SK-MEL-5 (cell line): ENCODE data around the gene CELA3B. TPM values are rescaled to one million over a fixed set of nuclear protein-coding genes. Genes with fewer than 3 reads are reported as not detected.
A peak's percentile ranks its signal among the peaks of the same experiment; 100 is the strongest.
"Not testable (repeated sequence)": the region's sequence is repeated elsewhere in the genome, so short reads cannot be mapped to it uniquely, and the experiment has no call there.

Experiments used
- DNase-seq: peaks from one replicate; pipeline ENCODE4 v3.0.0-alpha.2; 2016; ENCODE audit warnings: low read depth, low spot score
- in situ Hi-C: cut with HindIII; loops from 2 replicates; pipeline ENCODE4 v1.10.0; 2016; ENCODE audit warnings: low sequenced_read_pairs, high pct_unique_total_duplicates, low pct_unique_long_range_greater_than_20kb
- total RNA-seq: library from RNA; depleted of rRNA; stranded (reverse); fragments of >200 nt; shearing (Covaris generic); gene quantifications from 2 replicates; pipeline ENCODE4 v1.2.3, GENCODE V29; 2014

The CELA3B gene
- total RNA-seq, 1 experiment from 2014 or later = not detected

GRCh38 chr1:21940492-21940891, 36.3 kb upstream of the CELA3B start:
- in situ Hi-C loops = no loop called here
- DNase-seq = no peak

GRCh38 chr1:21941370-21941769, 35.5 kb upstream of the CELA3B start:
- no peak for DNase-seq

GRCh38 chr1:21942464-21942863, 34.4 kb upstream of the CELA3B start:
- in situ Hi-C loops = no loop called here
- no peak for DNase-seq

More at GRCh38 chr1:21941370-21941769, 35.5 kb upstream of the CELA3B start:
- in situ Hi-C loops = no loop called here

- in situ Hi-C loops, DNase-seq: not testable (repeated sequence)
Measured at GRCh38 chr1:21942959-21943640, 33.7 kb upstream of the CELA3B start.

GRCh38 chr1:21944733-21945073, 32.1 kb upstream of the CELA3B start:
- in situ Hi-C loops = no loop called here

GRCh38 chr1:21946836-21947587, 29.8 kb upstream of the CELA3B start:
- in situ Hi-C loops = no loop called here
- no peak for DNase-seq

More at GRCh38 chr1:21944733-21945073, 32.1 kb upstream of the CELA3B start:
- no peak for DNase-seq

- in situ Hi-C loops = no loop called here
- no peak for DNase-seq
Measured at GRCh38 chr1:21950734-21951133, 26.1 kb upstream of the CELA3B start.

- DNase-seq = no peak
- in situ Hi-C loops = no loop called here
Measured at GRCh38 chr1:21951226-21951870, 25.5 kb upstream of the CELA3B start.

- in situ Hi-C loops = no loop called here
- no peak for DNase-seq
Measured at GRCh38 chr1:21952786-21953520, 23.9 kb upstream of the CELA3B start.

- DNase-seq = no peak
- in situ Hi-C loops = no loop called here
Measured at GRCh38 chr1:21955058-21955457, 21.8 kb upstream of the CELA3B start.

- in situ Hi-C loops = no loop called here
- no peak for DNase-seq
Measured at GRCh38 chr1:21955501-21956281, 21.1 kb upstream of the CELA3B start.

- DNase-seq = no peak
- in situ Hi-C loops = no loop called here
Measured at GRCh38 chr1:21956720-21957552, 19.9 kb upstream of the CELA3B start.

GRCh38 chr1:21961337-21961736, 15.5 kb upstream of the CELA3B start:
- DNase-seq = no peak
- in situ Hi-C loops = no loop called here

GRCh38 chr1:21961799-21962198, 15.0 kb upstream of the CELA3B start:
- in situ Hi-C loops = no loop called here
- no peak for DNase-seq

- in situ Hi-C loops = no loop called here
- peak; percentile 72 for DNase-seq
Measured at GRCh38 chr1:21963477-21964217, 13.2 kb upstream of the CELA3B start.
